ENCODE data around the gene NOP14. TPM values are rescaled to one million over a fixed set of nuclear protein-coding genes. Genes with fewer than 3 reads are reported as not detected.

Gene NOP14
- polyA plus RNA-seq, 3 donors, result 19.2 to 22.6 (median 19.9) TPM

DNA sequence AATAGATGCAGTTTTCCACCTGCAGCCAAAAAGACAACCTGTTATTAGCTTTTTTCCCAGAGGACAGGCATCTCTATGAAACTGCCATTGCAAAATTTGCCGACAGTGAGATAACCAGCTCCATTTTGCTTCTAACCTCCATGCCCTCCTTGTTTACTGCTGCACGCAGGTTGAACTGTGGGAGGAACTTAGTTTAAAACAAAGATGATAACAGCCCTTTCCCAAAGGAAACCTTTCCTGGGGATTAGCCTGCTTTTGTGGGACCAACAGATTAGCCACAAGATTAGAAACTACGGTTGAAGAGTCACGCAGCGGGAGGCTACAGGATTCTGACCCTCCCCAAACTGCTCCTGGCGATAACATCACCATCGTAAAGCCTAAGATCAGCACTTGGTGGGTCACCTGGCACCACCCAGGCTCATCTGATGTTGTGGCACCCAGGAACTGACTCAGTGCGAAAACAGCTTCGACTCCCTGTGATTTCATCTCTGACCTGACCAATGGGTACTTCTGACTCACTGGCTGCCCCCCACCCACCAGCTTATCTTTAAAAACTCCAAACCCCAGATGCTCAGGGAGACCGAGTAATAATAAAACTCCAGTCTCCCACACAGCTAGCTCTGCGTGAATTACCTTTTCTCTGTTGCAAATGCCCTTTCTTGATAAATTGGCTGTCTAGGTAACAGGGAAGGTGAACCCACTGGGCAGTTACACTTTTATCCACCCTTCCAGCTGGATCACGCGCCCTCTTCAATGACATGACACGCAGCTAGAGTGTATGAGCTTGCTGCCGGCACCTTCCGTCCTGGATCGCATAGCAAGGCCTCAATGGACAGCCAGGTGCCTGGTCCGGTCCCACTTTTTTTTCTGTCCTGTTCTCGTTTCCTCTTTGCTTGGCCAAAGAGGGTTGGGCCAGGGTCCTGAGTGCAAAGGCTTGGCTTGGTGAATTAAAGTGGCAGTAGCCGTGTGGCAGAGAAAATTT is 27.2 kb downstream of the NOP14 start:
- 73 to 76% (median 76%) methylated on average over 20 of the region's 20 CpGs for WGBS, 3 donors
- H3K27ac ChIP-seq (ENCODE audit: low read depth, low read length), result no peak overlapping the region

- no peak overlapping the region for H3K27ac ChIP-seq (ENCODE audit: low read depth, low read length)
- WGBS, 3 donors, result 0 to 1% (median 1%) methylated on average over 53 to 70 of the region's 70 CpGs
Measured at GRCh38 chr4:2934813-2935761, 28.1 kb downstream of the NOP14 start.

GRCh38 chr4:2934077-2934812 is 29.0 kb downstream of the NOP14 start:
- 2 to 3% (median 2%) methylated on average over 52 to 92 of the region's 93 CpGs for WGBS, 3 donors
- H3K27ac ChIP-seq (ENCODE audit: low read depth, low read length), result no peak overlapping the region

- WGBS, 3 donors, result 19 to 40% (median 20%) methylated on average over 20 to 31 of the region's 31 CpGs
- peak overlapping the region; percentile 13 for H3K27ac ChIP-seq (ENCODE audit: low read depth, low read length)
Measured at GRCh38 chr4:2933566-2934076, 29.6 kb downstream of the NOP14 start.

- WGBS, 3 donors, result 58 to 67% (median 62%) methylated on average over 15 of the region's 15 CpGs
- no peak overlapping the region for H3K27ac ChIP-seq (ENCODE audit: low read depth, low read length)
Measured at GRCh38 chr4:2932951-2933565, 30.1 kb downstream of the NOP14 start.

DNA sequence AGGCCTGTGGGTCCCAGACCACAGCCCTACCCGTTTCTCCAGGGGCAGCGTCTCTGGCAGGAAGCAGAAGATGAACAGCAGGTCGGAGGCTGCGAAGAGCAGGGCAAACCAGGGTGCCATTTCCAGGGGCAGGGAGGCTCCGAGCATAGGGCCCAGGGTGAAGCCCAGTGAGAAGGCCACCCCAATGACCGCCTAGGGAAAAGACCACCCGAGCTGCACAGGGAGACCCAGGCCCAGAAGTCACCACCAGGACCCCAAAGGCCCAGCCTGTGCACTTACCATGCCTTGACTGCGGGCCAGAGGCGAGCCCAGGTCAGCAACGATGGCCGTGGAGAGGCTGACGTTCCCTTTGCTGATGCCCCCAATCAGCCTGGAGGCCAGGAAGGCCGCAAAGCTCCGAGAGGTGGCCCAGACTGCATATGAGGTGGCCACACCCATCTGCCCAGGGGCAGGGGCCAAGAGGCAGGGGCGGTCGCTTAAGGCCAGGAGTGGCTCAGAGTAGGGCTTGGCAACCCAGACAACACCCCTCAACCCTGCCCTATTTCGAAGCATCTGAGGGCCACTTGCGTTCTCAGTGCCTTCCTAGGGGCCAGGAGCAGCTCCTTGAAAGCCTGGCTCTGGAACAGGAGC is 30.8 kb downstream of the NOP14 start:
- H3K27ac ChIP-seq (ENCODE audit: low read depth, low read length), result no peak overlapping the region
- WGBS, 3 donors, result 70 to 88% (median 72%) methylated on average over 18 of the region's 18 CpGs

GRCh38 chr4:2931512-2932301 is 31.5 kb downstream of the NOP14 start:
- 48 to 83% (median 53%) methylated on average over 35 to 38 of the region's 38 CpGs for WGBS, 3 donors
- H3K27ac ChIP-seq (ENCODE audit: low read depth, low read length), result no peak overlapping the region

DNA sequence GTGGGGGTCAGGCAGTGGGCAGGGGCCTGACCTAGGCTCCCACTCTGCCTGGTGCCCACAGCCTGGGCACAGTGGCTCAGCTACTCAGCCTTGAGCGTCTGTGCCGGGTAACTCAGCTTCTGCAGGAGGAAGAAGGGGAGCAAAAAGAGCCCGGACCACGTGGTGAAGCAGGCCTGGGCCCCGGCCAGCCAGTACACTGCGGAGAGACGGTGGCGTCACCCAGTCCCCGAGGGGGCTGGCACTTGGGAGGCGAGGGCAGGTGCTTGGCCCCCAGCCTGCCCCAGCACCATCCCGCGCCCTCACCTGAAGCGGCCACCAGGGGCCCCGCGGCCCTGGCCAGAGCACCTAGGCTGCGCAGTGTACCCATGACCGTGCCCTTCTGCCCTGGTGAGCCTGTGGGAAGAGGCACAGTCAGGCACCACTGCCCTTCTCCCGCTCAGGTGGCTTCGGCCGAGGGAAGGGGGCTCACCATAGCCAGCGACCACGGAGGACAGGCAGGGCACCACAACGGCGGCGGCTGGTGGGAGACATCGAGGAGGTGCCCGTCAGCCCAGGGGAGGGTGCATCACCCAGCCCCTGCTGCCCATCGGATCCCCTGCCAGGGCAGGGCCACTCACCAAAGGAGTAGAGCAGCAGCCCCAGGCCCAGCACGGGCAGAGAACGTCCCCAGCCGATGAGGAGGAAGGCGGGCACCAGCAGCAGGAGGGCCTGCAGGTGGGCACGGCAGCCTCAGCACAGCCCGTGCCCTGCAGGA is 32.3 kb downstream of the NOP14 start:
- H3K27ac ChIP-seq (ENCODE audit: low read depth, low read length), result no peak overlapping the region
- 59 to 83% (median 80%) methylated on average over 24 to 34 of the region's 34 CpGs for WGBS, 3 donors

GRCh38 chr4:2930135-2930757 is 33.0 kb downstream of the NOP14 start:
- 62 to 84% (median 83%) methylated on average over 12 of the region's 12 CpGs for WGBS, 3 donors
- H3K27ac ChIP-seq (ENCODE audit: low read depth, low read length), result no peak overlapping the region

GRCh38 chr4:2929469-2929868 is 33.7 kb downstream of the NOP14 start:
- 86 to 89% (median 88%) methylated on average over 16 of the region's 16 CpGs for WGBS, 3 donors
- no peak overlapping the region for H3K27ac ChIP-seq (ENCODE audit: low read depth, low read length)

GRCh38 chr4:2928242-2929176 is 34.7 kb downstream of the NOP14 start:
- H3K27ac ChIP-seq (ENCODE audit: low read depth, low read length), result no peak overlapping the region
- WGBS, 3 donors, result 83 to 89% (median 83%) methylated on average over 29 to 32 of the region's 32 CpGs

- 93 to 96% (median 94%) methylated on average over 12 of the region's 12 CpGs for WGBS, 3 donors
- no peak overlapping the region for H3K27ac ChIP-seq (ENCODE audit: low read depth, low read length)
Measured at GRCh38 chr4:2927696-2928075, 35.5 kb downstream of the NOP14 start.

DNA sequence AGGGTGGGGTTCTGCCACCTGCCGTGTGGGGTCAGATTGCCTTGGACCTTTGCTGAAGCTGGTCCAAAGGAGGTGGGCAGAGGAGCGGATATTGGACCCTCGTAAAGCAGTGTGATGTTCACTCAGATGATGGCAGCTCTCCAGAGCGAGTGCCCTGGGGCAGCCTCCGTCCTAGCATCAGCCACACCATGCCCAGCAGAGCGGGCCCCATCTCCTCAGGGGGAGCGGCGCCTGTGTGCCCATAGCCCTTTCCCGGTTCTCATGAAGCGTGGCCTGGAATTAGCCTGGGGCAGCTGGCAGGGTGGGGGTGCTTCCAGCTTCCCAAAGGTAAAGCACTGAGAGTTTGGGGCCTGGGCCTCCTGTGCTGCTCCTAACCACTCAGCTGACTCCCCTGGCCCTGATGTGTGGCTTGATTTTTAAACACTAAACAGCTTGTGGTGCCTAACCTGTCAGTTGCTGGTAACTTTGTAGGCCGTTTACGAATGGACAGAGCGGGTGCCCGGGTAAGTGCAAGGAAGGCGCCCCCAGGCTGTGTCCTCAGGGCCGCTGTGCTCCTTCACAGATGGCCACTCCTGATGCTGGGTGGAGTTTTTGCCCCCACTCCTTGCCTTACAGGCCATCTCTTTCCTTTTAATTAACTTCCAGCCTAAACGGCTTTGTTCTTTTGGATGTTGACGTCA is 36.0 kb downstream of the NOP14 start:
- 90 to 94% (median 94%) methylated on average over 18 of the region's 18 CpGs for WGBS, 3 donors
- no peak overlapping the region for H3K27ac ChIP-seq (ENCODE audit: low read depth, low read length)

Data from adipose tissue (tissue), 3 donors.